Ascending aorta (tissue), 2 donors: Measurements from ENCODE around the gene FAT3. TPM values are rescaled to one million over a fixed set of nuclear protein-coding genes. Genes with fewer than 3 reads are reported as not detected.

ENCODE experiments used
- DNase-seq, 2 donors: peaks; one replicate each; pipeline ENCODE4 v3.0.0-alpha.2; 2019; ENCODE audit warnings: low spot score in 2 of 2
- H3K27ac ChIP-seq, 2 donors: fragments of 200-600 bp; sonication (generic); one replicate each; pipeline ENCODE4 v1.5.1; 2016 to 2017; ENCODE audit warnings: mild to moderate bottlenecking in 1 of 2
- H3K27me3 ChIP-seq: fragments of 200-600 bp; sonication (generic); one replicate; pipeline ENCODE4 v1.5.1; 2017
- H3K36me3 ChIP-seq, 2 donors: fragments of 200-600 bp; sonication (generic); one replicate each; pipeline ENCODE4 v1.5.1; 2016
- H3K4me1 ChIP-seq, 2 donors: fragments of 200-600 bp; sonication (generic); one replicate each; pipeline ENCODE4 v1.5.1; 2016 to 2017; ENCODE audit warnings: mild to moderate bottlenecking in 1 of 2
- H3K4me3 ChIP-seq, 2 donors: fragments of 200-600 bp; sonication (generic); one replicate each; pipeline ENCODE4 v1.5.1; 2016 to 2017; ENCODE audit warnings: mild to moderate bottlenecking in 1 of 2
- H3K9me3 ChIP-seq, 2 donors: fragments of 200-600 bp; sonication (generic); one replicate each; pipeline ENCODE4 v1.5.1; 2016
- CTCF ChIP-seq, 3 experiments: fragments of 200-600 bp in 2 of 3; fragments of 450-650 bp in 1 of 3; sonication (generic) in 2 of 3; IDR thresholded peaks; one replicate each; pipeline ENCODE4 v1.5.1; 2016 to 2019; ENCODE audit warnings: antibody characterized with exemption in 3 of 3, mild to moderate bottlenecking in 1 of 3, moderate library complexity in 1 of 3
- intact Hi-C: fragments of 100-400 bp; cut with DNase I; formaldehyde crosslinking; loops from one replicate; pipeline ENCODE4 v1.15.1; 2023
- total RNA-seq: library from RNA; depleted of rRNA; stranded (reverse); fragments of >200 nt; gene quantifications from one replicate; pipeline ENCODE4 v1.1.0, GENCODE V29; 2016

Gene FAT3
- total RNA-seq, 1 donor from 2014 or later: 2.8 TPM

DNA sequence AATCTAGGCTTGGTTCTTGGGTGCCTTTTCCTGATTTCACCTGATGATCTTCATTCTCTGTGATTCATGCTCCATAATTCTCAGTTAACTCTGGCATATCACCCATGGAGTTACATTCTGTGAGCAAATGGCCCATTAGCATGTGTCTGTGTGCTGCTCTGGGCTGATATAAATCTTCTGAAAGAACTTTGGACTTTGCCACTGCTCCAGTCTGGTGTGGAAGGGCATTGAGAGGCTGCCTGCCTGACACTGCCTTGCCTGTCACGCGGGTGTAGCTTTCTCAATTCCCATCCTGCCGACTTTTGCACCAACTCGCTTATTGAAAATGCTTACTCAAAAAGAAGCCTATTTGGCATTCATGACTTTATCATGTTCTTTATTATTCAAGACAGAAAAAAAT, 42.2 kb downstream of the FAT3 start:
- Histone ChIP-seq H3K27ac (no peak overlapping the region), H3K9me3 (no peaks in the 10 kb centered on the region), H3K36me3 (no peaks in the 10 kb centered on the region), H3K4me1 (no peaks in the 10 kb centered on the region), H3K4me3 (no peak overlapping the region), H3K27me3 (no peaks in the 10 kb centered on the region)
- no peak for TF ChIP-seq CTCF (IDR thresholded peaks at IDR 0.05)
- intact Hi-C loops: no loop called here
- DNase-seq: no peak

- Histone ChIP-seq H3K9me3 (no peaks in the 10 kb centered on the region), H3K27ac (no peak overlapping the region), H3K27me3 (no peaks in the 10 kb centered on the region), H3K4me1 (no peaks in the 10 kb centered on the region), H3K36me3 (no peaks in the 10 kb centered on the region), H3K4me3 (no peak overlapping the region)
- no peak for DNase-seq
- no peak for TF ChIP-seq CTCF (IDR thresholded peaks at IDR 0.05)
- intact Hi-C loops: no loop called here
Measured at GRCh38 chr11:92267278-92267677, 42.7 kb downstream of the FAT3 start.

DNA sequence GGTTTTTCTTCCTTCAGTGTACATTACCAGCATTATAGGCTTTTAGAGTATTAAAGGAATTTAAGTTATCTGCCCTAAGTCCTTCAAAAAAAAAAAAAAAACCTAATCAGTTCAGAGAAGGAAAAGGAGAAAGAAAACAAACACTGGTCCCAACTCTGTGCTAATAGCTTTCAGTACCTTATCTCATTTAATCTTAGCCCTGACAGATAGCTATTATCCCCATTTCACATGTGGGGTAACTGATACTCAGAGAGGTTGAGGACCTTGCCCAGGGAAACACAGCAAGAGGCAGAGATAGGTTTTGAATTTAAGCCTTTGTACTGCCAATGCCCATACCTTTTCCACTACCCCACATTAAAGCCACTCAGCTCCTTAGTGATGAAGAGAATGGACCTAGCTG, 43.4 kb downstream of the FAT3 start:
- intact Hi-C loops: no loop called here

DNA sequence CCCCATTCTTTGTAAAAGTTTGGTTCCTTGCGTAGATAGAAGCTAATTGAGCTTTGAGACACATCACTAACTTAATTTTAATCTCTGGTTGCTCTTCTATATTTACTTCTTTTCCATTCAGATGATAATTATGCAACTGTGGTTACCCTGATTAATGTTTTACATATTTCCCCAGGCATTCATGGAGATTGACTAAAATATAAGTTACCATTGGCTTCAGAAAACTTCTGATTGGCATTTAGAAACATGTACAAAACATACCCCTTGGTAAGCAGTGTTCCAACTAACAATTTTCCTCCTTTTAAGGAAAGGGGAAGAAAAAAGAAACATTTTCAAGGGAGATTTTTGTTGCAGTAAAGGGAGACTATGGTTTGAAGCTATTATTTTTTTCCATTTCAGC, 43.9 kb downstream of the FAT3 start:
- intact Hi-C loops: no loop called here

More for the DNA sequence above, 43.4 kb downstream of the FAT3 start:
- H3K4me3 ChIP-seq: no peak overlapping the region
- no peak for TF ChIP-seq CTCF (IDR thresholded peaks at IDR 0.05)
- H3K36me3 ChIP-seq: no peaks in the 10 kb centered on the region
- no peak for DNase-seq
- H3K4me1 ChIP-seq: no peaks in the 10 kb centered on the region
- H3K27me3 ChIP-seq: no peaks in the 10 kb centered on the region
- H3K27ac ChIP-seq: no peak overlapping the region
- no peaks in the 10 kb centered on the region for H3K9me3 ChIP-seq

DNA sequence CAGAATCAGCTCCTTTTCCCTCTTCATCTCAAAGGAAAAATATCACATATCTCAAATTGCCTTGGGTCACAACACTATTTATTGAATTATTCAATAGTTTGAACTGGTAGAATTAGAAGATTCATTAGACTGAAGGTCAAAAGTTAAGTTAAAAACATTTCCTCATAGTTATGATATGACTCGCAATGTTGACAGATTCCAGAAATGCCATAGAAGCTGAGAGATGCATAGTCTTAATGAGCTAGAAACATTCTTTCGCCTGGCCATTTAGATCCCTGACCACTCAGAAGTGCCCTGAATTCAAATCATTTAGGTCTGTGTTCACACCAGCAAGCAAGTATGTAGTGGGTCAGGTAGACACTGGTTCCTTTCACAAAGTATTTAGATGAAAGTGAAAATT, 44.4 kb downstream of the FAT3 start:
- intact Hi-C loops: no loop called here

More for the DNA sequence above, 43.9 kb downstream of the FAT3 start:
- no peak for TF ChIP-seq CTCF (IDR thresholded peaks at IDR 0.05)
- DNase-seq: no peak
- no peaks in the 10 kb centered on the region for H3K4me1 ChIP-seq
- no peaks in the 10 kb centered on the region for H3K9me3 ChIP-seq
- no peak overlapping the region for H3K27ac ChIP-seq
- no peak overlapping the region for H3K4me3 ChIP-seq
- H3K36me3 ChIP-seq: no peaks in the 10 kb centered on the region
- no peaks in the 10 kb centered on the region for H3K27me3 ChIP-seq

More for the DNA sequence above, 44.4 kb downstream of the FAT3 start:
- H3K27me3 ChIP-seq: no peaks in the 10 kb centered on the region
- no peak overlapping the region for H3K4me3 ChIP-seq
- DNase-seq: no peak
- H3K4me1 ChIP-seq: no peaks in the 10 kb centered on the region
- no peaks in the 10 kb centered on the region for H3K36me3 ChIP-seq
- no peak for TF ChIP-seq CTCF (IDR thresholded peaks at IDR 0.05)
- no peaks in the 10 kb centered on the region for H3K9me3 ChIP-seq
- no peak overlapping the region for H3K27ac ChIP-seq
